ENCODE results near the gene DDX23.
"Not testable (repeated sequence)": the region's sequence is repeated elsewhere in the genome, so short reads cannot be mapped to it uniquely, and the experiment has no call there.

Gene DDX23

GRCh38 chr12:48861111-48861510, 9.1 kb upstream of the DDX23 start:
- TF ChIP-seq CTCF (IDR thresholded peaks at IDR 0.05; ENCODE audit: low read depth, low read length): no peak
- DNase-seq (ENCODE audit: extremely low read depth, low read depth): no peak

- DNase-seq (ENCODE audit: extremely low read depth, low read depth): not testable (repeated sequence)
Measured at GRCh38 chr12:48860236-48860635, 8.3 kb upstream of the DDX23 start.

DNA sequence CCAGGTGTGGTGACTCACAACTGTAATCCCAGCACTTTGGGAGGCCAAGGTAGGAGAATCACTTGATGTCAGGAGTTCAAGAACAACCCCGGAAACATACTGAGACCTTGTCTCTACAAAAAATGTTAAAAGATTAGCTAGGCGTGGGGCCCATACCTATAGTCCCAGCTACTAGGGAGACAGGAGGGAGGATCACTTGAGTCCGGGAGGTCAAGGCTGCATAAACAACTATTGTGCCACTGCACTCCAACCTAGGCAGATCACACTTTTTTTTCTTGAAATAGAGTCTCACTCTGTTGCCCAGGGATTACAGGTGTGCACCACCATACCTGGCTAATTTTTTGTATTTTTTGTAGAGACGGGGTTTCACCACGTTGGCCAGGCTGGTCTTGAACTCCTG, 7.6 kb upstream of the DDX23 start:
- TF ChIP-seq CTCF (IDR thresholded peaks at IDR 0.05; ENCODE audit: low read depth, low read length): no peak
- DNase-seq (ENCODE audit: extremely low read depth, low read depth): no peak

GRCh38 chr12:48858043-48858442, 6.1 kb upstream of the DDX23 start:
- no peak for TF ChIP-seq CTCF (IDR thresholded peaks at IDR 0.05; ENCODE audit: low read depth, low read length)

GRCh38 chr12:48857278-48857994, 5.5 kb upstream of the DDX23 start:
- no peak for TF ChIP-seq CTCF (IDR thresholded peaks at IDR 0.05; ENCODE audit: low read depth, low read length)
- DNase-seq (ENCODE audit: extremely low read depth, low read depth): no peak

More at GRCh38 chr12:48858043-48858442, 6.1 kb upstream of the DDX23 start:
- no peak for DNase-seq (ENCODE audit: extremely low read depth, low read depth)

GRCh38 chr12:48856379-48856778, 4.4 kb upstream of the DDX23 start:
- TF ChIP-seq CTCF (IDR thresholded peaks at IDR 0.05; ENCODE audit: low read depth, low read length): no peak

DNA sequence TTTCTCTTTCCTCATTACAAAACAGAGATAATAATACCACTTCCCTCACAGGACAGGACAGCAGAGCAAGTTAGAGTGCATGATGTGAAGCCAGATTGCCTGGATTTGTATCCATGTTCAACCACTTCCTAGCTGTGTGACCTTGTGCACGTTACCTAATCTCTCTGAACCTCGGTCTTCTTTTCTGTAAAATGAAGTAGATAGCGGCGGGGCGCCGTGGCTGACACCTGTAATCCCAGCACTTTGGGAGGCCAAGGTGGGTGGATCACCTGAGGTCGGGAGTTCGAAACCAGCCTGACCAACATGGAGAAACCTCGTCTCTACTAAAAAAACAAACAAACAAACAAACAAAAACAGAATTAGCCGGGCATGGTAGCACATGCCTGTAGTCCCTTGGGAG, 3.0 kb upstream of the DDX23 start:
- DNase-seq (ENCODE audit: extremely low read depth, low read depth): not testable (repeated sequence)

More at GRCh38 chr12:48856379-48856778, 4.4 kb upstream of the DDX23 start:
- no peak for DNase-seq (ENCODE audit: extremely low read depth, low read depth)

DNA sequence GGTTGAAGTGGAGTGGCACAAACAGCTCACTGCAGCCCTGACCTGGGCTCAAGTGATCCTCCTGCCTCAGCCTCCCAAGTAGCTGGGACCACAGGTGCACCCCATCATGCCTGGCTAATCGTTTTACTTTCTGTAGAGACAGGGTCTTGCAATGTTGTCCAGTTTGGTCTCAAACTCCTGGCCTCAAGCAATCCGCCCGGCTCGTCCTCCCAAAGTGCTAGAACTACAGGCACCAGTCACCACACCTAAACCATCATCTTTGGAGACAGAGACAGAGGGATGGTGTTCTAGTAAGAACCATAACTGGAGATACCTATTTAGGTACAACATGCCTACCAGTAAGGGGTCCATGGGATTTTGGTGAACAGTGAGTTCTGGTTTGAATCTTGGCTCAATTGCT, 2.5 kb upstream of the DDX23 start:
- TF ChIP-seq CTCF (IDR thresholded peaks at IDR 0.05; ENCODE audit: low read depth, low read length): no peak
- no peak for DNase-seq (ENCODE audit: extremely low read depth, low read depth)

Data from AG09319 (cell line).